GM18861 (cell line): ENCODE measurements around the gene FAM50B.
"Not testable (repeated sequence)": the region's sequence is repeated elsewhere in the genome, so short reads cannot be mapped to it uniquely, and the experiment has no call there.

Source experiments
- ATAC-seq: cut with Tn5 transposase; IDR thresholded peaks from one replicate; pipeline ENCODE4 v1.9.1; 2021; ENCODE audit not compliant: unreplicated experiment

FAM50B gene

GRCh38 chr6:3847521-3847920, 1.7 kb upstream of the FAM50B start:
- no peak for ATAC-seq

GRCh38 chr6:3848380-3848779, 793 bp upstream of the FAM50B start:
- no peak for ATAC-seq

GRCh38 chr6:3849681-3850450, 693 bp downstream of the FAM50B start:
- ATAC-seq, result no peak

- ATAC-seq, result no peak
Observed at GRCh38 chr6:3850451-3851203, 1.5 kb downstream of the FAM50B start.

GRCh38 chr6:3851839-3852238, 2.7 kb downstream of the FAM50B start:
- ATAC-seq, result no peak

GRCh38 chr6:3852391-3852790, 3.2 kb downstream of the FAM50B start:
- ATAC-seq, result no peak

- ATAC-seq, result no peak
Observed at GRCh38 chr6:3855866-3856265, 6.7 kb downstream of the FAM50B start.

GRCh38 chr6:3856576-3856975, 7.4 kb downstream of the FAM50B start:
- no peak for ATAC-seq

- no peak for ATAC-seq
Observed at GRCh38 chr6:3857468-3858456, 8.6 kb downstream of the FAM50B start.

GRCh38 chr6:3859878-3860552, 10.8 kb downstream of the FAM50B start:
- ATAC-seq, result no peak

- ATAC-seq, result no peak
Observed at GRCh38 chr6:3861424-3861823, 12.3 kb downstream of the FAM50B start.

- ATAC-seq, result no peak
Observed at GRCh38 chr6:3862038-3862437, 12.9 kb downstream of the FAM50B start.

GRCh38 chr6:3863322-3863721, 14.1 kb downstream of the FAM50B start:
- not testable (repeated sequence) for ATAC-seq

GRCh38 chr6:3865463-3865862, 16.3 kb downstream of the FAM50B start:
- ATAC-seq, result no peak

GRCh38 chr6:3867641-3868502, 18.7 kb downstream of the FAM50B start:
- no peak for ATAC-seq

- no peak for ATAC-seq
Observed at GRCh38 chr6:3868544-3868943, 19.4 kb downstream of the FAM50B start.

GRCh38 chr6:3869284-3869631, 20.1 kb downstream of the FAM50B start:
- ATAC-seq, result no peak

GRCh38 chr6:3869632-3870527, 20.7 kb downstream of the FAM50B start:
- ATAC-seq, result peak; percentile 64

GRCh38 chr6:3870528-3870925, 21.4 kb downstream of the FAM50B start:
- ATAC-seq, result no peak
